HG03354 (cell line): Measurements from ENCODE around the gene EVC2.

Source experiments
- ATAC-seq: cut with Tn5 transposase; IDR thresholded peaks from one replicate; pipeline ENCODE4 v1.9.1; 2021; ENCODE audit warnings: mild to moderate bottlenecking; ENCODE audit not compliant: unreplicated experiment, poor library complexity, severe bottlenecking

EVC2 gene

GRCh38 chr4:5696341-5696740 is 12.0 kb downstream of the EVC2 start:
- no peak for ATAC-seq

GRCh38 chr4:5693871-5694270 is 14.5 kb downstream of the EVC2 start:
- no peak for ATAC-seq

DNA sequence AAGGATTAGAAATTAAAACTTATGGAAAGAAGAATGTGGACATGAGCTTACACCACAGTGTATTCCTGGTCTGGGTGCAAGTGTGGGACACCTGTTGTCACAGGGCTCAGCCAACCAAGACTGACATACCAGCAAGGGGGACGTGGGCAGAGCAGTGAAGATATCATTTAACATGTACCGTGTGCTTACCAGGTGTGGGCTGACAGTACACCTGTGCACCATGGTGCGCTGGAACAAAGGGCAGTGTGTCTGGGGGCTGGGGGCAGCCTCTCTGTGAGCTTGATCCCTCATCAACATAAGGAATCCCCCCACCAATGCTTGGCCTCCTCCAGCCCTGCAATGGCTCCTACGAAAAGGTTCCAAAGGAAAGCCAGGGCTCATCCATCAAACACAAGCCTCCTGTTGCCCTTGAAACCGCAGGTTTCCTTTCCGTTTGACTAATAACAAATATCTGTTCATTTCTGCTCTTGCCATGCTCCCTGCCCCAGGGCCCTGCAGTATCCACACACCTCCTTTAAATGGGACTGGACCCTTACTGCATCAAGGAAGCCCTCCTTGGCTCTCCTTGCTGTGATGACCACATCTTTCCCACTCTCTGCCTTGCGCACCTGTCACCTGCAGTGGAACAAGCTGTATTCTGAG is 16.7 kb downstream of the EVC2 start:
- ATAC-seq, result no peak

DNA sequence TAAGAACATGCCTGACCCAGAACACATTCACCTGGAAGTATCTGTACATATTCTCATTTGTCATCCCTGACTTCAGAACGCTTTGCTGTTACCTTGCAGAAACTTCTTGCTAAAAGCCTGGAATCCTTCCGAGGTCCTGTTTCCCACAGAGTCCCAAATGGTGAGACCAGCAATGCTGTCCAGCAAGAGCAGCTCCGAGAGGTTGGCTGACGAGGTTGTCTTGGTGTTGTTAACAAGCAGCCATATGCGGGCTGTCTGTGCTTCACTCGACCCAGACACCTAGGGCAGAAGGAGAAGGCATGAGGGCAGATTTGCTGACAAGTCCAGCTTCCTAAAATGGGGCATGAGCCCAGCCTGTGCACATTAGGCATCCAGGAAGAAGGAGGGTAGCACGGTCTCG is 19.3 kb downstream of the EVC2 start:
- ATAC-seq, result no peak

GRCh38 chr4:5686338-5686737 is 22.0 kb downstream of the EVC2 start:
- no peak for ATAC-seq

DNA sequence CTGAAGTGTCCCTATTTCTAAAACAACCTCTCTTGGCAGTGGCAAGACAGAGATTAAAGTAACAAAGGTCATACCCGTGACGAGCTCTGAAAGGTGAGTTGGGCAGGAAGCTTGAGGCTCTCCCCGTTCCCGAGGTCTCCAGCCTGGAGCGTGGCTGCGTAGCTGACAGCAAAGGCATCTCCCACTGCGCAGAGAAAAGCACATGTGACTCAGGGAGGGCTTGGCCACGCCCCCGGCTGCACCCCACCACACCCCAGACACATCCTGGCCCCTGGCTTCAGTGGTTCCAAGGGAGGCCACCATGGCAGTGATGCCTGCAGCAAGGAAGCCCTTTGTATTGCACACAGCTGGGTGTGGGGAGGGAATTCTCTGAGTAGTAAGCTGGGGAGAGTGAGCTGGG is 23.1 kb downstream of the EVC2 start:
- ATAC-seq, result no peak

DNA sequence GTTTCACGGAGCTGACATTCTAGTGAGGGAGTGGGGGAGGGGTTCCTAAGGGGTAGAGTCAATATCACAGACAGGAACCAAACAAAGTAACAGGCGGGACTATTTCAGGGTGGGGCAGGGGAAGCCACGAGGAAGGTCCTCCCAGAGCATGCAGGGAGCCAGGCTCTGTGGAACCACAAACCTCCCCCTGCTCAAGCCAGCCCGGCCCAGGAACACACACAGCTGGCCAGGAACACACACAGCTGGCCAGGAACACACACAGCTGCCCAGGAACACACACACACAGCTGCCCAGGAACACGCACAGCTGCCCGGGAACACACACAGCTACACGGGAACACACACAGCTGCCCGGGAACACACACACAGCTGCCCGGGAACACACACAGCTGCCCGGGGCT is 24.8 kb downstream of the EVC2 start:
- ATAC-seq, result no peak

GRCh38 chr4:5678977-5679376 is 29.4 kb downstream of the EVC2 start:
- ATAC-seq, result no peak

- ATAC-seq, result no peak
Measured at GRCh38 chr4:5676763-5677162, 31.6 kb downstream of the EVC2 start.

- no peak for ATAC-seq
Measured at GRCh38 chr4:5666741-5667140, 41.6 kb downstream of the EVC2 start.

DNA sequence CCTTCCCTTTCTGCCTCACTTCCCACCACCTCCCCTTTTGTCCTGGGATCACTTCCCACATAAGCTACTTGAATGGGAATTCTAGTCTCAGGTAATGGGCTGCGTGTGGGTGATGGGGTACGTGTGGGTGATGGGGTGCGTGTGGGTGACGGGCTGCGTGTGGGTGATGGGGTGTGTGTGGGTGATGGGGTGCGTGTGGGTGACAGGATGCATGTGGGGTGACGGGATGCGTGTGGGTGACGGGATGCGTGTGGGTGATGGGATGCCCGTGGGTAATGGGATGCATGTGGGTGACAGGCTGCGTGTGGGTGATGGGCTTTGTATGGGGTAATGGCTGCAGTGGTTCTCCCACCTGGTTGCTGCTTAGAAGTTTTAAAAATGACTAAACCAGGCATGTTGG is 43.6 kb downstream of the EVC2 start:
- ATAC-seq, result no peak

- ATAC-seq, result no peak
Measured at GRCh38 chr4:5662555-5662954, 45.8 kb downstream of the EVC2 start.

GRCh38 chr4:5661237-5661636 is 47.1 kb downstream of the EVC2 start:
- ATAC-seq, result no peak

DNA sequence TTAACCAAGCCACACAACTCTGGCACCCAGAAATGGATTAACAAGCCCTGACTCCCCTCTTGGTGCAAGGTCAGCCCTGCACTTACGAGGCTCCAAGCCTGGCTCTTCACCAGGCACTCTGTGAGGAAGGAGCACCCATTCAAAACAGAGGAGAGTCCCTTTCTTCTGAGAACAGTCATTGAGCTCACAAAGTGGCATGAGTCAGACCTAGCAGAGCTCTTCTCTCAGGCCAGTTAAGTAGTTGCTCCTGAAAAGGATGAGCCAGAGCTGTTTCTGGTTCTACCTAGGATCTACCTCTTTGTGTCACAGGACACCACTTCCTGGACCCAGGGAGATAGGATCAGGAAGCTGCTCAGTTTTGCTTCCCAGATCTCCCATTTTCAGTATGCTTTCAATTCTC is 48.2 kb downstream of the EVC2 start:
- ATAC-seq, result no peak

- no peak for ATAC-seq
Measured at GRCh38 chr4:5658974-5659373, 49.4 kb downstream of the EVC2 start.

GRCh38 chr4:5656415-5656814 is 51.9 kb downstream of the EVC2 start:
- no peak for ATAC-seq

DNA sequence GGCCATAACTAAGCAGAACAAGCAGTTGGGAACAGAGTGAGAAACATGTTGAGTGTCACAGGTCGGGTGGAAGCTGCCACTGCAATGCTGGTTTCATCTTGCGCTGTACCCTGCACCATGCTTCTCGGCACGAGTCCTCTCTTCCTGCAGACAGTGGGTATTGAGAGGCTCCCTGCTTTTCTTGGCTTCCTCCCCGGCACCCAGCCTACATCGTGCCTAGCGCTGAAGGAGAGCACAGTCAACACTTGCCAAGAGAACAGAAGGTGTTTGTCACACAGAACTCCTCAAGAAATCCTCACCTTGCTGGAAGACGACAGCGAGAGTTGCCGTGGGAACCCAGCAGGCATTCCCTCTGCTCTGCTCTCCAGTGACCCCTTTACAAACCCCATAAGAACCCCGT is 53.6 kb downstream of the EVC2 start:
- no peak for ATAC-seq

- no peak for ATAC-seq
Measured at GRCh38 chr4:5651089-5651488, 57.3 kb downstream of the EVC2 start.

DNA sequence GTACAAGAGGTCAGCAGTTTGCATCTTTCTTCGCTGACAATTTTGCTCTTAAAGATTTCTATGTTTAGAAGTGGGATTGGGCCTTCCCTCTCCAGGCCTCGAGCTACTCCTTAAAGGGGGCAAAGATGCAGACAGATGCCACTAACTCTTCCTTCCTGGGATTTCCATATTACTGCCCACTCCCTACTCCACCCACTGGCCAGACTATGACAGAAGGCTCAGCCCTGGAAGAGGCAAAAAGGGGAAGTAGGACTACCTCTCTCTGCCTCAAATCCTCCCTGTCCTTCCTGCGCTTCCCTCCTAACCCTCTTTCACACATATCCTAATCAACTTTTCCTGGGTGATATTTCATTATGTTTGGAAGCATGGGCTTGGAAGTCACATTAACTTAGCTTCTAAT is 58.3 kb downstream of the EVC2 start:
- ATAC-seq, result no peak

GRCh38 chr4:5647351-5647750 is 61.0 kb downstream of the EVC2 start:
- no peak for ATAC-seq

DNA sequence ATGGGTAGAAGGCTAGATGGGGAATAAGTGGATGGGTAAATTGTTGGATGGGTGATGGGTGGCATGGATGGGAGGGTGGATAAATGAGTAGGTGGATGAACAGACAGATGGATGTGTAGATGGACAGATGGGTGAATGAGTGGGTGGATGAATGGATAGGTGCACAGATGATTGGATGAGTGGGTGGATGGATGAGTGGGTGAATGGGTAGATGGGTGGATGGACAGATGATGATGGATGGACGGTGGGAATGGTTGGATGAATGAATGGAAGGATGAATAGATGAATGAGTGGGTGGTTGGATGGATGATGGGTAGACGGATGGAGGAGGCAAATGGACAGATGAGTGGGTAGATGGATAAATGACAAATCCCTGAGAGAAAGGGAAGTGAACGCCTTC is 68.3 kb downstream of the EVC2 start:
- ATAC-seq, result no peak

GRCh38 chr4:5639556-5639955 is 68.8 kb downstream of the EVC2 start:
- no peak for ATAC-seq
